OCI-LY3 (cell line): ENCODE measurements around the gene TTYH2.

Source experiments
- EZH2phosphoT487 ChIP-seq: fragments of 200-600 bp; shearing (Covaris generic); IDR thresholded peaks from 2 replicates; pipeline ENCODE4 v1.6.1; 2018; ENCODE audit warnings: antibody characterized with exemption, mixed run types, low read depth
- TF ChIP-seq, protein P1 (sequence below): fragments of 200-600, 300-600 bp; sonication (generic); IDR thresholded peaks from 2 replicates; pipeline ENCODE4 v1.5.1; 2014; ENCODE audit warnings: antibody characterized with exemption, low read length, low read depth

DNA sequence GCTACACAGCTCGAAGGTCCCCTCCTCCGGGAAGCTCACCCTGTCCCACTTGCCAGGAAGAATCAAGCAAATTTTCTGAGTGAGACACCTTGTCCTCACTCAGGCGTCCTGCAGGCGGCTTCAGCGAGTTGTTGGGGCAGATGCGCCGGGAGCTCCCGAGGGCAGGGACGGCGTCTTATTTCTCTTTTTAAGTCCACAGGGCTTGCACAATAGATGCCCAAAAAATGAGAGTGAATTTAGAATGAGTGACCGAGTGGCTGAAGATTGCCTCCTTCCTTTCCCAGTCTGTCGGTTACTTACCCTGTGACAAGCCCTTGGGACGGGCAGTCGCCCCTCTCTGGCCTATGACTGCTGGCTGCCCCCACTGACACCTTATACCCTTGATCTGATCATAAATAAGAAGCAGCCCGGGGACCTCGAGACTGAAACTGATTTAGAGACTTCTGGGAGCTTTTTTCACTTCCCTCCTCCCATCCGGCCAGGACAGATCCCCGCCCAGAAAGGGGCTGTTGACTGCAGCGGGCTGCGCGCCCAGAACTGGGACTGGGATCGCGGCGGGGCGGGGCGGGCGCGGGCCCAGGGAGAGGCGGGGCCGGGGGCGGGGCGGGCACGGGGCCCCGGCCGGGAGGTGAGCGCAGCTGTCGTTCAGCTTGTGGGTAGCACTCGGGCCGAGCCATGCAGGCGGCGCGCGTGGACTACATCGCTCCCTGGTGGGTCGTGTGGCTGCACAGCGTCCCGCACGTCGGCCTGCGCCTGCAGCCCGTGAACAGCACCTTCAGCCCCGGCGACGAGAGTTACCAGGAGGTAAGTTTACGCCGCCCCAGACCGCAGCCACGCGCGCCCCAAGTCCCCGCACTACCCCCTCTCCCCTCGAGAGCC is at the start of gene TTYH2:
- TF ChIP-seq, protein P1, sequence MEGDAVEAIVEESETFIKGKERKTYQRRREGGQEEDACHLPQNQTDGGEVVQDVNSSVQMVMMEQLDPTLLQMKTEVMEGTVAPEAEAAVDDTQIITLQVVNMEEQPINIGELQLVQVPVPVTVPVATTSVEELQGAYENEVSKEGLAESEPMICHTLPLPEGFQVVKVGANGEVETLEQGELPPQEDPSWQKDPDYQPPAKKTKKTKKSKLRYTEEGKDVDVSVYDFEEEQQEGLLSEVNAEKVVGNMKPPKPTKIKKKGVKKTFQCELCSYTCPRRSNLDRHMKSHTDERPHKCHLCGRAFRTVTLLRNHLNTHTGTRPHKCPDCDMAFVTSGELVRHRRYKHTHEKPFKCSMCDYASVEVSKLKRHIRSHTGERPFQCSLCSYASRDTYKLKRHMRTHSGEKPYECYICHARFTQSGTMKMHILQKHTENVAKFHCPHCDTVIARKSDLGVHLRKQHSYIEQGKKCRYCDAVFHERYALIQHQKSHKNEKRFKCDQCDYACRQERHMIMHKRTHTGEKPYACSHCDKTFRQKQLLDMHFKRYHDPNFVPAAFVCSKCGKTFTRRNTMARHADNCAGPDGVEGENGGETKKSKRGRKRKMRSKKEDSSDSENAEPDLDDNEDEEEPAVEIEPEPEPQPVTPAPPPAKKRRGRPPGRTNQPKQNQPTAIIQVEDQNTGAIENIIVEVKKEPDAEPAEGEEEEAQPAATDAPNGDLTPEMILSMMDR = no peak
- no peak for TF ChIP-seq EZH2phosphoT487
